H1 (cell line): ENCODE data around the gene SAMD14. TPM values are rescaled to one million over a fixed set of nuclear protein-coding genes. Genes with fewer than 3 reads are reported as not detected.

Source experiments
- CHD2 ChIP-seq: IDR thresholded peaks from 2 replicates; pipeline ENCODE4 v1.6.1; 2012; ENCODE audit warnings: low read length, improper control_type of control experiment
- RAD21 ChIP-seq, 2 experiments: IDR thresholded peaks in 1 of 2; conservative IDR thresholded peaks in 1 of 2; 2 replicates each; pipeline ENCODE4 v1.6.1; 2011; ENCODE audit warnings: low read depth in 2 of 2, low read length in 2 of 2, improper control_type of control experiment in 1 of 2, inconsistent platforms in 1 of 2, mild to moderate bottlenecking in 1 of 2, moderate library complexity in 1 of 2
- SIN3A ChIP-seq, 2 experiments: IDR thresholded peaks in 1 of 2; conservative IDR thresholded peaks in 1 of 2; 2 replicates each; pipeline ENCODE4 v1.6.1; 2011 to 2012; ENCODE audit warnings: low read length in 2 of 2, improper control_type of control experiment in 1 of 2, low read depth in 1 of 2, mild to moderate bottlenecking in 1 of 2
- TCF12 ChIP-seq: IDR thresholded peaks from 2 replicates; pipeline ENCODE4 v1.6.1; 2011; ENCODE audit warnings: low read depth, mild to moderate bottlenecking, low read length
- YY1 ChIP-seq: IDR thresholded peaks from 2 replicates; pipeline ENCODE4 v1.6.1; 2011; ENCODE audit warnings: low read depth, mild to moderate bottlenecking, low read length
- polyA plus RNA-seq, 7 experiments: library from polyadenylated mRNA; depleted of rRNA in 3 of 7; stranded (reverse) in 5 of 7; unstranded in 2 of 7; fragments of >200 nt in 5 of 7; fragments of 200-250 nt in 2 of 7; gene quantifications; 1 replicate in 5 of 7; 2 replicates in 1 of 7; 4 replicates in 1 of 7; pipeline versions ENCODE4 v1.2.1 to v1.2.3, GENCODE V29; 2011 to 2013; ENCODE audit warnings: missing spikeins in 2 of 7, mixed read lengths in 2 of 7
- total RNA-seq: library from RNA; stranded (reverse); fragmentation: NEBNext Ultra II Directional; extraction: Animal tissue kit (Norgen Biotek cat#: 25700); gene quantifications from 2 replicates; pipeline ENCODE4 v1.2.1, GENCODE V29; 2021

Gene SAMD14
- total and polyA plus RNA-seq, 2 of the 8 experiments (the other 6 are each of a cell fraction or from before 2014, with no cell fraction given): 5.7 to 5.8 TPM

- TF ChIP-seq CHD2 (0 out of 2 replicates have a peak, but pooled peaks have one; percentile 32), RAD21 (IDR thresholded peaks at IDR 0.05 in 1 of 2, conservative IDR thresholded peaks at IDR 0.05 in 1 of 2; ENCODE audit: low read depth in 2 of 2, low read length in 2 of 2) (peak; percentile 96 to 98), TCF12 (0 out of 2 replicates have a peak, but pooled peaks have one; percentile 33), YY1 (0 out of 2 replicates have a peak, but pooled peaks have one; percentile 40), SIN3A (conservative IDR thresholded peaks at IDR 0.05 in 1 of 2, IDR thresholded peaks at IDR 0.05 in 1 of 2; ENCODE audit: low read depth in 1 of 2, low read length in 2 of 2) (peak in 1 of 2 experiments; percentile 76; a peak in 2 of 4 replicates)
Observed at GRCh38 chr17:50087246-50087911, 42.6 kb downstream of the SAMD14 start (continued).
